PC-9 (cell line): ENCODE results near the gene CRADD.
"Not testable (repeated sequence)": the region's sequence is repeated elsewhere in the genome, so short reads cannot be mapped to it uniquely, and the experiment has no call there.

Experiments
- CTCF ChIP-seq: fragments of 200-600 bp; sonication (generic); conservative IDR thresholded peaks from 2 replicates; pipeline ENCODE4 v1.6.1; 2017; ENCODE audit warnings: mixed run types, antibody characterized with exemption, mild to moderate bottlenecking, moderate library complexity
- EZH2 ChIP-seq: fragments of 200-600 bp; sonication (generic); IDR thresholded peaks from 2 replicates; pipeline ENCODE4 v1.8.0; 2017; ENCODE audit warnings: antibody characterized with exemption, low read depth

GRCh38 chr12:93711502-93711901 is 34.3 kb downstream of the CRADD start:
- TF ChIP-seq CTCF, EZH2: not testable (repeated sequence)
